Neuronal stem cell (in vitro differentiated cells): ENCODE results near the gene MSH3.

Experiments used
- DNase-seq: peaks from one replicate; pipeline ENCODE4 v3.0.0-alpha.2; 2013; ENCODE audit warnings: low spot score
- H2AFZ ChIP-seq: one replicate; pipeline ENCODE4 v1.6.1; 2013; ENCODE audit warnings: mild to moderate bottlenecking, low read length, inconsistent platforms
- H2AK5ac ChIP-seq: 2 replicates; pipeline ENCODE4 v1.6.1; 2013; ENCODE audit warnings: low read depth, mild to moderate bottlenecking, inconsistent platforms, low read length, moderate library complexity, mixed read lengths
- H2BK120ac ChIP-seq: 2 replicates; pipeline ENCODE4 v1.6.1; 2013; ENCODE audit warnings: low read depth, mild to moderate bottlenecking, inconsistent platforms, low read length, moderate library complexity, mixed read lengths
- H2BK12ac ChIP-seq: one replicate; pipeline ENCODE4 v1.6.1; 2013; ENCODE audit warnings: low read length, inconsistent platforms
- H2BK15ac ChIP-seq: 2 replicates; pipeline ENCODE4 v1.6.1; 2013; ENCODE audit warnings: mild to moderate bottlenecking, low read length, inconsistent platforms, mixed read lengths
- H2BK5ac ChIP-seq: one replicate; pipeline ENCODE4 v1.6.1; 2013; ENCODE audit warnings: inconsistent platforms, mild to moderate bottlenecking, low read length, moderate library complexity
- H3K14ac ChIP-seq: one replicate; pipeline ENCODE4 v1.6.1; 2013; ENCODE audit warnings: low read length, inconsistent platforms
- H3K18ac ChIP-seq: 2 replicates; pipeline ENCODE4 v1.6.1; 2013; ENCODE audit warnings: low read length, inconsistent platforms
- H3K23ac ChIP-seq: 2 replicates; pipeline ENCODE4 v1.6.1; 2013; ENCODE audit warnings: low read depth, mild to moderate bottlenecking, mixed read lengths, low read length, inconsistent platforms; ENCODE audit not compliant: poor library complexity
- H3K27ac ChIP-seq: replicated peaks from 3 replicates; pipeline ENCODE4 v1.5.1; 2013; ENCODE audit warnings: low read length, inconsistent platforms
- H3K27me3 ChIP-seq, 3 experiments: 2 replicates each; pipeline ENCODE4 v1.6.1; 2013; ENCODE audit warnings: low read length in 3 of 3, mild to moderate bottlenecking in 2 of 3, inconsistent platforms in 1 of 3, low read depth in 1 of 3, mixed read lengths in 1 of 3, moderate library complexity in 1 of 3; ENCODE audit not compliant: control insufficient read depth in 3 of 3, insufficient read depth in 3 of 3
- H3K36me3 ChIP-seq, 2 donors: replicated peaks in 1 of 2; 2 replicates each; pipeline ENCODE4 v1.6.1; 2013; ENCODE audit warnings: low read length in 2 of 2; ENCODE audit not compliant: control insufficient read depth in 2 of 2, insufficient read depth in 2 of 2
- H3K4ac ChIP-seq: 2 replicates; pipeline ENCODE4 v1.6.1; 2013; ENCODE audit warnings: inconsistent platforms, mild to moderate bottlenecking, low read length, moderate library complexity
- H3K4me1 ChIP-seq, 2 donors: 1 replicate in 1 of 2; 2 replicates in 1 of 2; pipeline ENCODE4 v1.6.1; 2013; ENCODE audit warnings: low read length in 2 of 2, low read depth in 1 of 2; ENCODE audit not compliant: control insufficient read depth in 2 of 2, insufficient read depth in 1 of 2
- H3K4me2 ChIP-seq: one replicate; pipeline ENCODE4 v1.6.1; 2013; ENCODE audit warnings: mild to moderate bottlenecking, low read length, inconsistent platforms; ENCODE audit not compliant: insufficient read depth, poor library complexity, severe bottlenecking
- H3K4me3 ChIP-seq, 2 donors: 2 replicates each; pipeline ENCODE4 v1.5.1; 2013; ENCODE audit warnings: low read length in 2 of 2, mild to moderate bottlenecking in 2 of 2, inconsistent platforms in 1 of 2, moderate library complexity in 1 of 2
- H3K79me1 ChIP-seq: one replicate; pipeline ENCODE4 v1.6.1; 2013; ENCODE audit warnings: low read depth, mild to moderate bottlenecking, inconsistent platforms, low read length, moderate library complexity
- H3K9ac ChIP-seq: one replicate; pipeline ENCODE4 v1.6.1; 2013; ENCODE audit warnings: mild to moderate bottlenecking, low read depth, low read length, inconsistent platforms; ENCODE audit not compliant: poor library complexity
- H3K9me3 ChIP-seq, 2 donors: replicated peaks in 1 of 2; 2 replicates each; pipeline versions ENCODE3 to v1.6.1; 2013; ENCODE audit warnings: low read length in 2 of 2, mild to moderate bottlenecking in 2 of 2, inconsistent platforms in 1 of 2, low read depth in 1 of 2, mixed read lengths in 1 of 2, moderate library complexity in 1 of 2; ENCODE audit not compliant: control insufficient read depth in 2 of 2, insufficient read depth in 1 of 2
- H4K8ac ChIP-seq: one replicate; pipeline ENCODE4 v1.6.1; 2013; ENCODE audit warnings: low read depth, mild to moderate bottlenecking, inconsistent platforms, low read length, moderate library complexity
- H4K91ac ChIP-seq: one replicate; pipeline ENCODE4 v1.6.1; 2013; ENCODE audit warnings: low read length, low read depth, mild to moderate bottlenecking, inconsistent platforms; ENCODE audit not compliant: poor library complexity
- WGBS, 2 donors: extraction: QIAGEN DNeasy Blood & Tissue Kit; methylation state at CpG; one replicate each; pipeline ENCODE4 v1.1.7; 2013; ENCODE audit warnings: missing lambda C conversion rate in 2 of 2, mixed read lengths in 1 of 2; ENCODE audit not compliant: insufficient read length in 2 of 2, insufficient replicate concordance in 1 of 2; ENCODE audit errors: extremely low coverage in 2 of 2; 5-methylcytosine and 5-hydroxymethylcytosine counted together

The MSH3 gene

GRCh38 chr5:80668016-80668969 lies 13.8 kb downstream of the MSH3 start:
- Histone ChIP-seq H2BK12ac (no peak overlapping the region), H4K91ac (no peak overlapping the region), H3K14ac (no peak overlapping the region), H2AK5ac (no peak overlapping the region), H3K27ac (no peak overlapping the region), H3K9ac (no peak overlapping the region), H3K79me1 (no peaks in the 10 kb centered on the region), H3K4me2 (no peak overlapping the region), H3K4me3 (peak overlapping the region in 1 of 2 donors; percentile 66), H3K4ac (no peak overlapping the region), H2AFZ (no peak overlapping the region), H2BK120ac (no peak overlapping the region), H3K9me3 (no peaks in the 10 kb centered on the region), H3K4me1 (no peaks in the 10 kb centered on the region), H2BK5ac (no peak overlapping the region), H3K27me3 (no peaks in the 10 kb centered on the region), H2BK15ac (no peak overlapping the region), H3K23ac (peak overlapping the region; percentile 59), H3K18ac (peak overlapping the region; percentile 65), H3K36me3 (peaks cover 16 to 93% of the 10 kb centered on the region in 2 donors), H4K8ac (no peak overlapping the region)
- no CpG with 5 or more reads among the region's 16 CpGs for WGBS, 2 donors
- DNase-seq, result no peak

DNA sequence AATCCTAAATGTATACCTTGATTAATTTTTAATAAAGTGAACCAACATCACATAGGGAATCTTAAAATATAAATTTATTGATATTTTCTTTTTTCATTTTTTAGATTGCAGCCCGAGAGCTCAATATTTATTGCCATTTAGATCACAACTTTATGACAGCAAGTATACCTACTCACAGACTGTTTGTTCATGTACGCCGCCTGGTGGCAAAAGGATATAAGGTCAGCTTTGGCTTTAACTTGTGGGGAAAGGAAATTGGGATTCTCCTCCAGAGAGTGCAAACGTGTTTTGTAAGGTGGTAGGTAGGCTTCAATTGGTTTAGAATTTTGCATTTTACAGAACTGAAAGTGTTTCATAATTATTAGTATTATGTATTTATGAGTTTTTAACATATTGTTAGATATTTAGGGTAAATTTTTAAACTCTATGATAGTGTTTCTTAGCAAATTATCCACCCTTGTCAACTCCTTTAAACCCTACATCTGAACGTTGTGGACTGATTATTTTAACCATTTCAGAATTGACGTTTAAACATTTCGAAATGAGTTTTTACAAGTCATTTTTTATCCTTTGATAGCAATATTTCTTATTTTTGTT lies 17.8 kb downstream of the MSH3 start:
- Histone ChIP-seq H3K14ac (no peak overlapping the region), H3K36me3 (peaks cover 16 to 93% of the 10 kb centered on the region in 2 donors), H2BK120ac (no peak overlapping the region), H3K9ac (no peak overlapping the region), H3K4me3 (no peak overlapping the region), H3K4me2 (no peak overlapping the region), H2AK5ac (no peak overlapping the region), H3K18ac (no peak overlapping the region), H3K4me1 (no peaks in the 10 kb centered on the region), H3K9me3 (no peaks in the 10 kb centered on the region), H2AFZ (no peak overlapping the region), H3K79me1 (no peaks in the 10 kb centered on the region), H3K27me3 (no peaks in the 10 kb centered on the region), H4K91ac (no peak overlapping the region), H2BK5ac (no peak overlapping the region), H3K4ac (no peak overlapping the region), H4K8ac (no peak overlapping the region), H3K23ac (no peak overlapping the region), H2BK12ac (no peak overlapping the region), H3K27ac (no peak overlapping the region), H2BK15ac (no peak overlapping the region)
- DNase-seq, result peak; percentile 67
- WGBS, 2 donors, result no CpG with 5 or more reads among the region's 7 CpGs

- no peak overlapping the region for H2BK5ac ChIP-seq
- H3K14ac ChIP-seq, result no peak overlapping the region
- H2BK120ac ChIP-seq, result no peak overlapping the region
- H3K36me3 ChIP-seq, result peaks cover 14 to 96% of the 10 kb centered on the region in 2 donors
- no peak overlapping the region for H3K27ac ChIP-seq
- H4K91ac ChIP-seq, result no peak overlapping the region
- no peaks in the 10 kb centered on the region for H3K27me3 ChIP-seq
- no peak overlapping the region for H4K8ac ChIP-seq
- no peak overlapping the region for H3K18ac ChIP-seq
- no peak for DNase-seq
- no CpG with 5 or more reads among the region's 6 CpGs for WGBS, 2 donors
- no peak overlapping the region for H3K4ac ChIP-seq
- no peak overlapping the region for H2BK15ac ChIP-seq
- no peak overlapping the region for H3K4me2 ChIP-seq
- H3K23ac ChIP-seq, result no peak overlapping the region
- H2AFZ ChIP-seq, result no peak overlapping the region
- H3K9me3 ChIP-seq, result no peaks in the 10 kb centered on the region
- no peak overlapping the region for H3K9ac ChIP-seq
- no peaks in the 10 kb centered on the region for H3K4me1 ChIP-seq
- H3K79me1 ChIP-seq, result no peaks in the 10 kb centered on the region
- H2AK5ac ChIP-seq, result no peak overlapping the region
- no peak overlapping the region for H2BK12ac ChIP-seq
- no peak overlapping the region for H3K4me3 ChIP-seq
These were observed 22.3 kb downstream of the MSH3 start for GRCh38 chr5:80676706-80677105.

DNA sequence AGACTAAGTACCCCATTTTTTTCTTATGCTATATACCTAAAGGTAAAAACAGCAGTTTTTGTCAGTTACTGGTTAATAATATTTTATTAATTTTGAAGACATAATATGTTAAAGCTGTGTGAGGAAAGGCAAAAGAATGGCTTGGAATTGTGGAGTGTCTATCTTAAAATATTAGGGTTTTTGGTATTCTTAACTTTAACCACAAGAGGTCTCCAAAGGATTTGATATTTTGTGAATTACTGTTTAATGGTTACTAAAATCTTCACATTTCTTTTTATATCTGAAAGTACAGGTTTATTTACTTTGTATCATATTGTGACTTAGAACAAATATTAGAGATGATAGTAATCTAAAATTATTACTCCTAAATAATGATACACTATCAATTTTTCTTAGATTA lies 32.3 kb downstream of the MSH3 start:
- Histone ChIP-seq H3K4ac (no peak overlapping the region), H3K27ac (no peak overlapping the region), H3K23ac (no peak overlapping the region), H3K18ac (no peak overlapping the region), H2BK120ac (no peak overlapping the region), H2BK12ac (no peak overlapping the region), H3K4me2 (no peak overlapping the region), H2BK5ac (no peak overlapping the region), H3K36me3 (peaks cover 0 to 24% of the 10 kb centered on the region in 2 donors), H3K14ac (no peak overlapping the region), H3K4me3 (no peak overlapping the region), H2BK15ac (no peak overlapping the region), H2AFZ (no peak overlapping the region), H3K79me1 (no peaks in the 10 kb centered on the region), H4K8ac (no peak overlapping the region), H3K27me3 (no peaks in the 10 kb centered on the region), H3K9me3 (peaks cover 0 to 11% of the 10 kb centered on the region in 2 donors), H2AK5ac (no peak overlapping the region), H3K4me1 (no peaks in the 10 kb centered on the region), H3K9ac (no peak overlapping the region), H4K91ac (no peak overlapping the region)
- DNase-seq, result no peak
